Kidney epithelial cell (primary cell): ENCODE results near the gene DYTN. TPM values are rescaled to one million over a fixed set of nuclear protein-coding genes. Genes with fewer than 3 reads are reported as not detected.

Experiments used
- DNase-seq: peaks from one replicate; pipeline ENCODE4 v3.0.0-alpha.2; 2010; ENCODE audit warnings: low read depth
- H3K27me3 ChIP-seq: 2 replicates; pipeline ENCODE4 v1.6.0; 2011; ENCODE audit warnings: low read length; ENCODE audit not compliant: control insufficient read depth, insufficient read depth
- H3K36me3 ChIP-seq: 2 replicates; pipeline ENCODE4 v1.5.1; 2011; ENCODE audit warnings: low read length; ENCODE audit not compliant: control insufficient read depth, insufficient read depth
- H3K4me3 ChIP-seq: 2 replicates; pipeline ENCODE4 v1.5.1; 2011; ENCODE audit warnings: low read depth, mild to moderate bottlenecking, control low read depth, low read length
- total RNA-seq: library from RNA; depleted of rRNA; stranded (reverse); fragments of >200 nt; gene quantifications from 2 replicates; pipeline ENCODE4 v1.2.3, GENCODE V29; 2015
- TF ChIP-seq, protein P1 (sequence below): IDR thresholded peaks from 2 replicates; pipeline ENCODE4 v1.5.1; 2011; ENCODE audit warnings: mild to moderate bottlenecking, moderate library complexity, low read length, control low read depth, inconsistent platforms; ENCODE audit not compliant: insufficient read depth, poor library complexity, severe bottlenecking

Gene DYTN, protein sequence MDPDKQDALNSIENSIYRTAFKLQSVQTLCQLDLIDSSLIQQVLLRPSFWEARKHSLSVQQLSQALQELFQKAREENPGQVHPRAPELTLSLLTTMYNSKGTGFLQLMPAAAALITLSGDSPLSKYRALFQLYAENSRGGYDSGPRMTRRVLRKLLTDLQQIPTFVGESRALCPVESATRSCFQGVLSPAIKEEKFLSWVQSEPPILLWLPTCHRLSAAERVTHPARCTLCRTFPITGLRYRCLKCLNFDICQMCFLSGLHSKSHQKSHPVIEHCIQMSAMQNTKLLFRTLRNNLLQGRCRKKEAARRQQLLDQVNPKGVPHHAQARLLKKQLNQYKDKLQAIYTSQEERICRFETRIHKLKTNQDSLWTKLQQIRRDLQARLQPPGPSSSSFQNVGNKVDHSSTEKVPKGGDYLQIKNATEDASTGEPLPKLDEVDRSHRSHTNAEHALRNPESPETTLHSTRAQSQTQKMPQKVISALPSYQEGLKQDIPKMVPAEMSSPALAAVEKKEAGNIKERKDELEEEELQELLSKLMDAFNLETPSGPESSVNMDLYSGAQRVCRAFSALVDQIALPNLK
- not detected in 2 replicates for total RNA-seq

DNA sequence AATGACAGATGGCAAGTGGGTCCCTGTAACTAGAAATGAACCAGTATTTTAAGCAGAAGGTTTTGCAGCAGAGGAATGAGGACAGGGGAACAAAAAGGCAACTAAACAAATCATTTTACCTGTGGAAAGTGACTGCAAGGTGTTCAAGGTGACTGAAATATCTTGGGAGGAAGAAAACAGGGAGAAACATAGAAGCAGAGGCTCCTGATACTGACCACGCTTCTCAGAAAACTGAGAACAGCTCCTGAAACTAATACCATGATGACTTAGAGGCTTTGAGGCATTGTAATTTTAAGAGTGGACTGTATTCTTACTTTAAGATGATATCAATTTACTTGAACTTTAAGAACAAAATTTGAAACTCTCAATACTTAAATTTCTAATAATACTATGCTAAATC lies at the start of gene DYTN:
Gene DYTN (minus strand): TSS at position 101 of the 400 bp plus-strand sequence. CDS start 117 bp downstream, outside the sequence.
- no peak for DNase-seq
- Histone ChIP-seq H3K36me3 (no peaks in the 10 kb centered on the region), H3K4me3 (no peak within 1 kb of the TSS), H3K27me3 (no peaks in the 10 kb centered on the region)
- TF ChIP-seq, protein P1, sequence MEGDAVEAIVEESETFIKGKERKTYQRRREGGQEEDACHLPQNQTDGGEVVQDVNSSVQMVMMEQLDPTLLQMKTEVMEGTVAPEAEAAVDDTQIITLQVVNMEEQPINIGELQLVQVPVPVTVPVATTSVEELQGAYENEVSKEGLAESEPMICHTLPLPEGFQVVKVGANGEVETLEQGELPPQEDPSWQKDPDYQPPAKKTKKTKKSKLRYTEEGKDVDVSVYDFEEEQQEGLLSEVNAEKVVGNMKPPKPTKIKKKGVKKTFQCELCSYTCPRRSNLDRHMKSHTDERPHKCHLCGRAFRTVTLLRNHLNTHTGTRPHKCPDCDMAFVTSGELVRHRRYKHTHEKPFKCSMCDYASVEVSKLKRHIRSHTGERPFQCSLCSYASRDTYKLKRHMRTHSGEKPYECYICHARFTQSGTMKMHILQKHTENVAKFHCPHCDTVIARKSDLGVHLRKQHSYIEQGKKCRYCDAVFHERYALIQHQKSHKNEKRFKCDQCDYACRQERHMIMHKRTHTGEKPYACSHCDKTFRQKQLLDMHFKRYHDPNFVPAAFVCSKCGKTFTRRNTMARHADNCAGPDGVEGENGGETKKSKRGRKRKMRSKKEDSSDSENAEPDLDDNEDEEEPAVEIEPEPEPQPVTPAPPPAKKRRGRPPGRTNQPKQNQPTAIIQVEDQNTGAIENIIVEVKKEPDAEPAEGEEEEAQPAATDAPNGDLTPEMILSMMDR, result no peak

DNA sequence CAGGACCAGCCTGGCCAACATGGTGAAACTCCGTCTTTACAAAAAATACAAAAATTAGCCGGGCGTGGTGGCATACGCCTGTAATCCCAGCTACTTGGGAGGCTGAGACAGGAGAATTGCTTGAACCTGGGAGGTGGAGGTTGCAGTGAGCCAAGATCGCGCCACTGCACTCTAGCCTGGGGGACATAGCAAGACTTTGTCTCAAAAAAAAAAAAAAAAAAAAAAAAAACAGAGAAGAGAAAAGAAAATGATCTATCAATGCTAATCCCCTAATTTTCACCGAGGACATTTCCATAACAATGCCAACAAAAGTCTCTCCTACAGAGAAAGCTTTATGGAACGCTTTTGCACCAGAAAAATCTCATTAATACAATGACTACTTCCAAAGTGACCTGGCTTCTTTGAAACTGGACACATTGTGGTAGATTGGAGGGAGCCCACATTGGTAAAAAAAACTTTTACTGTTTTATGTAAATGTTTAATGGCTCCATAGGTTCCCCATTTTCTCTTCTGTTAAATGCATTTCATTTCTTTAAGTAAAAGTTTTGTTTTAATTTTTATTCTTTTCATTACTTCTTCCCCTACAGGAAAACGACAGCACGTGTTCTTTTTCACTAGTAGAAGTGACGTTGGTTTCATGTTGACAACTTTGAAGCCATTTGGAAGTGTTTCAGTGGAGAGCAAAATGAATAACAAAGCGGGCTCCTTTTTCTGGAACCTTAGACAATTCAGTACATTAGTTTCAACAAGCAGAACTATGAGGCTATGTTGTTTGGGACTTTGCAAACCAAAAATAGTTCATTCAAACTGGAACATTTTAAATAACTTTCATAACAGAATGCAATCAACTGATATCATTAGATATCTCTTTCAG lies 48.1 kb upstream of the DYTN start:
- Histone ChIP-seq H3K36me3 (no peaks in the 10 kb centered on the region), H3K27me3 (peaks cover 2% of the 10 kb centered on the region), H3K4me3 (peak overlapping the region; percentile 63)
- no peak for DNase-seq
- TF ChIP-seq, protein P1, result no peak

DNA sequence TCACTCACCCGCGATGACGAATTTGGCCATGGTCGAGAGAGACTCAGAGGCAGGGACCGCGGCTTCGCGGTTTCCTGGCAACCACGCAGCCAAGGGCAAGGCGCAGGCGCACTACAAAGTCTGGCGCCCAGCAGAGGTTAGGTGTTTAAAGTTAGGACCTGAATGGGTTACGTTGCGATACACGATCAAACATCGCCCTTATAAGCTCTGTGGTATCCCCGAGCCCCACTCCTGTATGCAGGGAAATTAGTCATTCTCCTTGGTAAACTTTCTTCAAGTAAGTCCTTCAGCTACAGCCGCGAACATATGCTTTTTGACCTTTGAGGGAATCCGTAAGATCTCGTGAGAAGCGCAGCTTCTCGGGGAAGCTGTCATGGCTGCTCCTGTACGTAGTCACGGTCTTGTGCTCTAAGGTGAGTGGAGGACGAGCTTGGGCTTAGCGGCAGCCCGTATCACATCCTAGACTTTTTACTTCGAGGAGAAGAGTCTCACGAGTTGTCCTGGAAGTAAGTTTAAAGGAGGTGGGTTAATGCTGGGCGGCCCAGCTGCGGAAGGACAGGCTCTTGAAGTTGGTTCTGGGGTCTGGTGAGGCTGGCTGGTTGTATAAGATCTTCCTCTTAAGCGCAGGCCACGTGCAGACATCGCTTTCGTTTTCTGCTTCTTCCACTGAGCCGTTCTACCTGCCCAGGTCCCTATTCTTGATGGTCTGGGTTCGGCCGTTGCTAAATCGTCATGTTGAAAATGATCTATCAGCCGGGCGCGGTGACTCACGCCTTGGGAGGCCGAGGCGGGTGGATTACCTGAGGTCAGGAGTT lies 47.3 kb upstream of the DYTN start, which contains the start of the genes FASTKD2 and MDH1B:
Gene FASTKD2 (plus strand): TSS at position 365 of the 815 bp plus-strand sequence. CDS start 1,088 bp downstream, outside the sequence.
Gene MDH1B (minus strand): TSS at position 87 of the 815 bp plus-strand sequence. CDS start 57 bp downstream, at position 30.
- DNase-seq, result peak; percentile 86
- Histone ChIP-seq H3K27me3 (peaks cover 2% of the 10 kb centered on the region), H3K36me3 (no peaks in the 10 kb centered on the region), H3K4me3 (peak within 1 kb of the TSS; percentile 63)
- TF ChIP-seq, protein P1, result no peak

DNA sequence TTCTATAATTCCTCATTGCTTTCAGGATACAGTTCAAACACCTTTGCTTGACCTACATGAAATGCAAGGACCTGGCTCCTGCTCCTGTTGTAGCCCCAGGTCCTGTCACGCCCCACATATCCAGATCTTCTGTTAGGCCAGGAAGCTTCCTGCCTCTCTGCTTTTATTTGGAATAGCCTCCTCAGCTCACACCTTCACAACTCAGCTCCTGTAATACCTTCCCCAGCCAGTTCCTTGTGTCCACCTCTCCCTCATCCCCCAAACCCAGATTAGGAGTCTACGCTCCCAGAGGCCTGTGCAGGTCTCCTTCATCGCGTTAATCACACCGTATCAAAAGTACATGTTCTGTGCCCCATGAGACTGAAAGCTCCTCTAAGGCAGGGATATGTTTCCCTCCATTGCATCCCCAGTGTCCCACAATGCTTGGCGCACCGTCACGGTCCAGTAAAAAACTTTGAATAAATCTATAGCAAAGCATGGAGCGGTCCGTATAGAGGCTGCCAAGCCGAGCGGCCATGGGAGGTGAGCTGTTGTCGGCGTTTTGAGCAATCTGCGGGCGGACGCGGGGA lies 46.6 kb upstream of the DYTN start:
- Histone ChIP-seq H3K4me3 (peak overlapping the region; percentile 63), H3K36me3 (no peaks in the 10 kb centered on the region), H3K27me3 (peaks cover 2% of the 10 kb centered on the region)
- no peak for DNase-seq
- TF ChIP-seq, protein P1, result no peak

DNA sequence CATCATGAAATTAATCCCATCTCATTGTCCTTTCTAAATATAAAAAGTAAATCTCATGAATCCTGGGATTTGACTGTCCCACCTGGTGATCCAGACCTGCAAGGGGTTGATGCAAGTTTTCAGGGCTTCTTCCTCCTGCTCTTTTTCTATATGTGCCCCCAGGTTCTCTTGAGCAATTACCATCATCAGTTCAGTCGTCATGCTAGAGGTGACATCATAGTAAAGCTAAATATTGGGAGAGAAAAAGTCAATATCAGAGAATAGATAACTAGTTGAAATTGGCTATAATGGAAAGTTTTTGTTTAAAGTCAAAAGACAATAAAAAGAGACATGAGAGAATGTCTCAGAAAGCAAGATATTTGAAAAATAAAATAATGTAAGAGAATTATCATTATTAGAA lies 38.6 kb upstream of the DYTN start:
- Histone ChIP-seq H3K27me3 (no peaks in the 10 kb centered on the region), H3K4me3 (no peak overlapping the region), H3K36me3 (no peaks in the 10 kb centered on the region)
- TF ChIP-seq, protein P1, result no peak
- no peak for DNase-seq
